Transverse colon (tissue), 4 donors: ENCODE measurements around the gene PCED1B.

Source experiments
- CTCF ChIP-seq, 5 experiments: fragments of 200-600 bp in 3 of 5; fragments of 450-650 bp in 2 of 5; sonication (generic) in 3 of 5; IDR thresholded peaks; 1 replicate in 2 of 5; 2 replicates in 3 of 5; pipeline ENCODE4 v1.5.1; 2016 to 2017; ENCODE audit warnings: antibody characterized with exemption in 5 of 5, inconsistent platforms in 3 of 5, mild to moderate bottlenecking in 2 of 5, moderate library complexity in 1 of 5
- EP300 ChIP-seq: sonication (generic); formaldehyde crosslinking; IDR thresholded peaks from one replicate; pipeline ENCODE4 v1.6.1; 2017; ENCODE audit warnings: antibody characterized with exemption, low read depth
- POLR2A ChIP-seq: fragments of 450-650 bp; IDR thresholded peaks from one replicate; pipeline ENCODE4 v1.6.1; 2016; ENCODE audit warnings: antibody characterized with exemption, mild to moderate bottlenecking, moderate library complexity
- POLR2AphosphoS5 ChIP-seq, 3 donors: sonication (generic); formaldehyde crosslinking; IDR thresholded peaks; one replicate each; pipeline ENCODE4 v1.6.1; 2016; ENCODE audit warnings: antibody characterized with exemption in 3 of 3

- no peak for TF ChIP-seq POLR2AphosphoS5 (IDR thresholded peaks at IDR 0.05)
- TF ChIP-seq CTCF (IDR thresholded peaks at IDR 0.05): no peak
- no peak for TF ChIP-seq EP300
- TF ChIP-seq POLR2A: no peak
These were observed 170.4 kb downstream of the PCED1B start for GRCh38 chr12:47249719-47250357.
